HG02943 (cell line): ENCODE results near the gene PRKRA.
"Not testable (repeated sequence)": the region's sequence is repeated elsewhere in the genome, so short reads cannot be mapped to it uniquely, and the experiment has no call there.

Source experiments
- ATAC-seq: cut with Tn5 transposase; IDR thresholded peaks from one replicate; pipeline ENCODE4 v1.9.1; 2021; ENCODE audit warnings: mild to moderate bottlenecking, low read depth, moderate library complexity; ENCODE audit not compliant: unreplicated experiment

PRKRA gene

DNA sequence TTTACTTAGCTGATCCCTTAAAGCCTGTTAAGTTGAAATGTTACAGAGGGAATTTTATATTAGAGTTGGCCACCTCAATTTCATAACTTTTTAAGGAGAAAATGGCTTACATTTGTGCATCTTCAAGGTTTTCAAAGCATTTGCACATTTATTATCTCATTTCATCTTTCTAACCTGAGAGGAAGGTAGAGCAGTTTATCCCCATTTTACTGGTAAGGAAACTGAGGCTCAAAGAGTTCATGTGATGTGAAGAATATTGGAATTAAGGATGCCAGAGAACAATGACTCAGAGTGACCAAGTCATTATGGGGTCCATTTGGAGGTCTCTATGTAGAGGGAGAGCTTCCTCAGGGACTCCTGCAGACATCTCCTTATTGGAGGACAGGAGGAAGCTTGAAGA lies 35.0 kb downstream of the PRKRA start:
- no peak for ATAC-seq

DNA sequence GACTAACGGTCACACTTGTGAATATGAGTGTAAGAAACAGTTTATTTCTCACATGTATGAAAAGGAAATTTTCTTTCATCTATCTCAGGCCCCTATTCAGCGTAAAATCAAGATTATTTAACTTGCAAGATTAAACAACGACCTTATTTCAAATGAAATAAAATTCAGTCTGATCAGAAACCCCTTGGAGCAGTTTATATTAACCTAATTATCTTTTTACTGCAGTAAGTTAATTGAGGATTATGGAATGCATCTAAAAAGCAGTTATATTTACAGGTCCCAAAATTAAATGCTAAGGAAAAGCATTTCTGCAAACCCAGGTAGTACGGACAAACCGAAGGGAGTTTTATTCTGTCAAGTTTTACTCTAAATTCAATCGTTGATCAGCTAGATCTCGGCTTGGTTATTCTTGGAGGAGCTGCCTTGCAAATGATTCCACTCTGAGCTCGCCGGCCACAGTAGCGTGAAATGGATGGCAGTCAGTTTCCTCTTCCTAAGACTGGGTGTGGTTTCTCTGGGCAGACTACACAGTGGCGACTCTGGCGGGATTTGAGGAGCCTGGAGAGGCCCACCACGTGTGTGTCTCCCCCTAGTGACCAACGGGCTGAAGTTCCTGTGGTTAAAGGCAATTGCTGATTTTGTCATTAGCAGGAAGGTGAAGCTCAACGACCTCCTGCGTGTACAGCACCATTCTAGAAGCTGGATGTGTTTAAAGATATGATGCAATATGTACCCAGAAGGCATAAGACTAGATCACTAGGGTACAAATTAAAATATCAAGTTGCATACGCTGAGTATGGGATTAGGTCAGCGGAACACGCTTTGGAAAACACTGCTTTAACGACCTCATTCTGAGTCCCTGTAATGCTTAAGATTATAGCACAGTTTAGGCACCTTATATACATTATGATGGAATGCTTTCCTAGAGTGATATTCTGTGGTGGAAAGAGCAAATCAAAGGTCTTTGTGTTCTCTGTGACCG lies 36.4 kb downstream of the PRKRA start:
- ATAC-seq = peak; percentile 82

DNA sequence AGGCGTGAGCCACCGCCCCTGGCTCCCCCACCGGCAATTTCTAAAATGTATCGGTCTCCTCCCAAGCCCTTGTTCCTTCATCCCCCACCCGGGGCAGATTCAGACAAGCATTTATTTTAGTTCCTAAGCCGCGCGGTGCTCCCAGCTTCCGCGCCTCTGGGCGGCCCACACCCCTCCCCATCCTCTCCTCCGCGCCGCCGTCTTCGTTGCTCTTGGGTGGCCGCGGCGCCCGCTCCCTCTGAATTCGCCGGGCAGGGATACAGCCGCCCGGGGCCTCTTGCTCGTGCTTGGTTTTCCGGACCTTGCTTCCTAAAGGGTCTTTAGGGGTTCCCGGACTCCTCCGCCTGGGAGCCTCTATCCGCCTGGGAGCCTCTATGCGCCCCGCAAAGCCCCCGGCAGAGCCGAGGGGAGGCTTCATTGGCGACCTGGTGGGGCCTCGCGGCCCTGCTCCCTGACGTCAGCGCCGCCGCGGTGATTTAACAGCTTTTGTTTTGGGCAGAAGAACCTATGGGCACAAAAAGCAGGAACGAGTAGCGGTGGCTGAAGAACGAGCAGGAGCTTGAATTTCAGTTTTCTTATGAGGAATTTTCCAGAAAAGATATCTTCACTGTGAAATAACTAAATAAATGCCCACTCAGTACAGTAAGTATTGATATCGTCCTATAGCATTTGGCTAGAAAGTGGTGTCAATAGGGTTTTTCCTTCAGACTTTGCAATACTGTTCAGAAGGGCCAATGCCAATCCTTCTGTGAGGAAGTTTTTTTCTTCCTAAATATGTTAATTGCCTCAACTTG lies 37.3 kb downstream of the PRKRA start:
- peak; percentile 72 for ATAC-seq

DNA sequence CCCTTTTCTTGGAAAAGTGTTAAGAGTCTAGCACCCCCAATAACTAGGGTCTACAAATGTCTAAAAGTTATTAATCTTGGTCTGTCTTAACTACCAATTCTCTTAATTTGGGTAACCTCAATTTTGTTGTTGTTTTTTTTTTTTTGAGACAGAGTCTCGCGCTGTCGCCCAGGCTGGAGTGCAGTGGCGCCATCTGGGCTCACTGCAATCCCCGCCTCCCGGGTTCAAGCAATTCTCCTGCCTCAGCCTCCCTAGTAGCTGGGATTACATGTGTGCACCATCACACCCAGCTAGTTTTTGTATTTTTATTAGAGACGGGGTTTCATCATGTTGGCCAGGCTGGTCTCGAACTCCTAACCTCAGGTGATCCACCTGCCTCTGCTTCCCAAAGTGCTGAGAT lies 38.5 kb downstream of the PRKRA start:
- not testable (repeated sequence) for ATAC-seq

DNA sequence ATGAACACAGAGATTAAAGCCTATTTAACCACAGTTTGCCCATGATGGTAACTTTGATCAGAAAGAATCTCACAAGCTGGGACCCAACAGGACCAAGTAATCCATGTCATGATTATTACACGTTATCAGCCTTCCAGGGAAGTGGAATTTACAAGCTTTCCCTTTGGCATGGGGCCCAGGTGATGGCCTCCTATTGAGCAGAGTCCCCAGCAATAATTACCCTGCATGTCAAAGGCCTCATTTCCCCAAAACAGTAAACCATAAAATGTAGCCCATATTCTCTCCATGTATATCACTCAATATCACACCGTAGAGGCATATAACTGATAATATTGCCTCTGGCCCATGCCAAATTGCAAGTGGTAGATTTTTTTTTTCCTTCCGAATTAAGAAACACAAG lies 38.9 kb downstream of the PRKRA start:
- no peak for ATAC-seq

DNA sequence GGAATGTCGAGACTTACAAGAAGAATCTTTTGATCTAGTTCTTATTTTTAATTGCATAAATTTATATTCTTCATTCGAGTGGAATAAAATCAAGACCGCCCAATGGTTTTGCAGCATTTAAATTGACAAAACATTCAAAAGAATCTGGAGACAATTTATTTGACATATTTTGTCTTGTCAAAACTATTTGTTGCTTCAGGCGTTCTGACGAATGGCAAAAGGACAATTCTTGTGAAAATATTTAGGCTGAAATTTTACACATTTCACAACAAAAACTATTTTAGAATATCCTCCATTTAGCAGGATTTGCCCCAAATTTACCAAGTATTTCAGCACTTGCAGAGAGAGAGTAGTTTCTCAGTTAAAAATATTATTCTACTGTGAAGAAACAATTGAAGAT lies 41.7 kb downstream of the PRKRA start:
- no peak for ATAC-seq

DNA sequence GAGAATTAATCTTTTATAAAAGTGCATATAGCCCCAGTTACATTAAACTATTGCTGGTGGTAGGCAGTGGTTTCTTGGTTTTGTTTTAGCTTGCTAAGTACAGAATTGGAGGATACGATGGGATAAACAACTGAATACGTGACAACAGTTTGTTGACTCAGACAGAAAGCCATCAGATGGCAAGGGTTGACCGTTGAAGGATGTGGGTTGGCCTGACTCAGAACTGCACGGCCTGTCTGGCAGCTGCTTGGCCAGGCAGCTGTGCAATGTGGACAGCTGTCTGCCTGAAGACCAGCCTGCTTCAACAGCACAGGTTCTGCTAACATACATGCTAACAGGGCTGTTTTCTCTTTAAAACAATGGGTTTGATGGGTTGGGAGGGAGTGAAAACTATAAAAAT lies 46.6 kb downstream of the PRKRA start:
- peak; percentile 100 for ATAC-seq

DNA sequence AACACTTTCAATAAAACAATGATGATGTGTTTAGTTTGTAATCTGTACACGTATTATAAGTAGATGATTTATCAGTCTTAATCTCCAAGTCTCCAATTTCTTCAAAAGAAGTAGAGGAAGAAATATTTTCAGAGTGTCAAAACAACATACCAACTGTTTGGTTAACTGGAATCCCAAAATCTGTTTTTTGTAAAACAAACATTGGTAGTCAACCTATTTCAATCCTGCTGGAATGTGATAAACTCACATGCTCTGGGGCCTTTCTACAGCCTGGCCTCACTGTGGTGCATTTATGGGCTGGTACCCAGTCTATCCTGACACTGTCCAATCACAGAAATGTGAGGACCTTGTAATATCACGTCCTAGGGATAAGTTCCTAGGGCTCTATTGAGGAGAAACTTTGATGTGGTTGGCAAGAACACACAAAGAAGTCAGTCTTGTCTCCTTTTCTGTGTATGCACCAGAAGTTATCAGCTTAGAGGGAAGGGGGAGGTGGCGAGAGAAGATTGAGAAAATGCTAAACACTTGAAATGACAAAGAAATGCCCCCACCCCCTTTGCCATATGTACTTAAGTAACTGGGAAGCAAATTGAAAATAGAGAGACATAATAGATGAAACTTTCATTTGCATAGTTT lies 47.2 kb downstream of the PRKRA start:
- peak; percentile 36 for ATAC-seq

DNA sequence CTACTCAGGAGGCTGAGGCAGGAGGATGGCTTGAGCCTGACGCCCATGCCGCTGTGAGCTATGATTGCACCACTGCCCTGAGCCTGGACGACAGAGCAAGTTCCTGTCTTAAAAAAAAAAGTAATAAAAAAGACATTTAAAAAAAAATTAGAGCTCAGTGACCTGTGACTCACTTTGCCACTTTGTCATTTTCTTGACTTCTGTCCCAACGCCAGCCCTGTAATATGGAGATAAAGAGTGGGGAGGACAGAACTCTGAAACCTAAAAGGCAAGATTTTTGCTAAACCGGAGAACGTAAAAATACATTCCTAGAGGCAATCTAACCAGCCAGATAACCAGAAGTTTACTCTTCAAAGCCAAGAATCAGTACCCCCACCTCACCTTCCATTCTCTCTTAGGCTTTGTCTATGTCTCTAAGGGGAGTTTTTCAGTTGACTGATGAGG lies 49.0 kb downstream of the PRKRA start:
- no peak for ATAC-seq

DNA sequence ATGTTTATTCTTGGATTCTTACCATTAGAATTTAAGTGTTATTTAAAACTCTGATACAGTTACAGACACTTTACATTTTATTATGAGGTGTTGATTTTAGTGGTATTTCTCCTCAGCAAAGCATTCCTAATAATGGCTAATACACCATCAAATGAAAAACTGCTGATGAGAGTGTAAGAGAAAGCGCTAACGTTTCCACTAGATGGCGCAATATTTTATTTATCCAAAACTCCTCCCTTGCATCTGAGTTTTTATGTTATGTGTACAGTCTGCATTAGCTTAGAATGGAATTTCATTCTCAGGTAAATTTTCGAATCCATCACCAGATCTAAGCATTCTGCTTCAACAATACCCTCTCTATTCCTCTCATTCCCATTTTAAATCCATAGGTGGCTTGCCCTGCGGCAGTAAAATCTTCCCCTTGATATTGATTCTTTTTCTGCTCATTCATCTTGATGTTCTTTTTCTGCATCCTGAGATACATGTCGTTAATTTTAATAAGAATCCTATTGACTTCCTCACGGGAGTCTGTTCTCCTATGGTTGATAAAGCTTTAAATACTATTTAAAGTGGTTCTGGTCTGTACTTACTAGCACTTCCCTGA lies 53.9 kb downstream of the PRKRA start:
- peak; percentile 74 for ATAC-seq

DNA sequence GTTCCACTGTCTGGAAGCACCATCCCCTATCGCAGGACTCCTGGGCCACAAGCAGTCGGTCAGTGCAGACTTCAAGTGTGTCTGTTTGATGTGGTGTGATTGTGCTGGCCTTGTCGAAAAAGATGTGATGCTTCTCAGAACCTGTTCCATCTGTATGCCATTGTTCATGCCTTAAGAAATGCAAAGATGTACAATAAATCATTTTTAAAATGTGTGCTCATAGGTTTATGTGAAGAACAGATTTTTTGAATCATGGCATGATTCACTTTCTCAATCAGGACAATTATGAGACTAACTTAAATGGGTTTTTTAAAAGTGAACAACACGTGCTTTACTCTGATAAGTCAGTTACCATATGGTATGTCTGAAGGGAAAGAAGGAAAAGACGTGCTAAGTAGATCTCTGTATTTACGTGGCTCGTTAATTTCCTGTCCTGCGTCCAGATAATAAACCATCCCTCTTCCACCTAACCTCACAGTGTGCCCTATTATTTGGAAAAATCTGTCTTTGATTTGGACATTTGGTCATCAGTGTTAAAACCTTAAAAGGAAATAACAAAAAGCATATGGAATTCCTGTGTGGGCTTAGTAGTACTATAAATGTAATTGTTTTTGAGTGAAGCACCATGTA lies 54.9 kb downstream of the PRKRA start:
- ATAC-seq = no peak

DNA sequence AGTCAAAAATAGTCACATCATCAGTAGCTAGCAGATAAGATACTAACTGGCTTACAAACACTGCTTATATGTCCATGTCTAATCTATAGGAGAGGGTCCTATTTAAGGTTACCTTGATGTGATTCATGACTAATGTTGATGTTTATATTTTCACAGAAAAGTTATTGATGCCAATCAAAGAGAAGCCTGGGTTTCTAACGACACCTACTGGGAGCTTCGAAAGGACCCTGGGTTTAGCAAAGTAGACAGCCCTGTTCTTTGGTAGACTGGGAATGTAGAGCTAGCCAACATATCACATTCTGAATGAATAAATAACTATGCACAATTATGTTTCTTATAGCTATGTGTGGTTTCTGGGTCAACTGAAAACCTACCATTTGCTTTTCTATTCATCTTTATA lies 55.7 kb downstream of the PRKRA start:
- no peak for ATAC-seq

DNA sequence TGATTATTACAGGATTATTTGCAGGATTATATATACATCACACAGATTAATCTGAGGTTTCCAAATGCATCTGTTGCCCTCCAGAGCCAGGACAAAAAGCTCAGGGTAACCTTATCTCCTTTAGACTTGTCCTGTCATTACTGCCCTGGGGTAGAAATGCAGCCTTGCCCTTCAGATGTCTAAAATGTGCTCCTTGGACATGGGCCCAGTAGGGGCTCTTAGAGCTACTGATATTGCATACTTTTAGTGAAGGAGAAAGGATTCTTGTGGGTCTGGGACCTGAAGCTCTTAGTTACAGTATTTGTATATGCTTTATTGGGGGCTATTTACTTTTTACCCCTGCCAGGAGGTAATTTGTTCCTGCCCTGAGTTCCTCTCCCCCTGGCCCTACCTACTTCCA lies 56.1 kb downstream of the PRKRA start:
- no peak for ATAC-seq

DNA sequence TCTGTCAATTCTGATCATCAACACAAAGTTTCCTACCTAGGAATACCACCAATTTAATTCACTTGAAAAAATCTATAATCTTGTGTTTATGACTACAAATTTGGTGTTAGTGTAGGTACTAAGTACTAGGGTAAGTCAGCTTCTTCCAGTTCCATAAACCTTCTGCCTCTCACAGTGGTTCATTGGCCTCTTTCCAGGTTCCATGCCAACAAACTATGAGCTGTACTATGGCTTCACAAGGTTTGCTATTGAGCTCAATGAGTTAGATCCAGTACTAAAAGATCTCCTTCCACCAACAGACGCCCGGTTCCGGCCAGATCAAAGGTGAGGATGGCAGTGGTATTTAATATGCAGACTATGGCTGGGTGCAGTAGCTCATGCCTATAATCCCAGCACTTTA lies 58.8 kb downstream of the PRKRA start:
- ATAC-seq = no peak

DNA sequence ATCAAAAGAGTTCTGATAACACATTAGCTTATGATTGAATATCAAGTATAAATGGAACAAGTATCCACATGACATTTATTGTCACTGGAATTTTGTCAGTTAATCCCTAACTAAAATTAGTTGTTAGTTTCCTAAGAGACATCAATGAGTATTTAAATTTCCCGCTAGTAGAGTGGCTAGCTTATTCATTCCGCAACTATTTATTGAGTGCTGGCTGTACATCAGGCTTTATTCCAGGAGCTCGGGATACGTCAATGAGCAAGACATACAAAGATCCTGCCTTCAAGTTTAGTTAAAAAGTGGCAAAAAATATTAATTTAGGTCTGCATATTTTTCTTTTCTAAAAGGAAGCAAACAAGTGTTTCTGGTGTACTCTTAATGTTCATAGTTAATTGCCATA lies 59.3 kb downstream of the PRKRA start:
- ATAC-seq = no peak

DNA sequence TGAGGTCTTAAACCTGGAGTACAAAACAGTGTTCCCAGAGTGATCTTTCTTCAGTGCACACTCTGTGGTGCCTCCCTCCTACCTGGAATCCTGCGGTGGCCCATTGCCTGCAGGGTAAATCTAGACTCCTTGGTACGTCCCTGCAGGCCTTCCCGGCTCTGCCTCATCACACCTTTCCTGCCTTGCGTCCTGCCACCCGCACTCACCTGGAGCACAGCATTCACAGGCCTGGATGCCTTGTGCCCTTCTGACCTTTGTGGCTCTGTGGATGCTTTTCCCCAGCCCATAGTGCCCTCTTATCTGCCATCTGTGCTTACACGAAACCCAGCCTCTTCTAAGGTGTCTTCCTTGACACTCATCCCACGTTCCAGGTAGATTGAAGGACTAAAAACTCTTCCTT lies 62.7 kb downstream of the PRKRA start:
- ATAC-seq = no peak

DNA sequence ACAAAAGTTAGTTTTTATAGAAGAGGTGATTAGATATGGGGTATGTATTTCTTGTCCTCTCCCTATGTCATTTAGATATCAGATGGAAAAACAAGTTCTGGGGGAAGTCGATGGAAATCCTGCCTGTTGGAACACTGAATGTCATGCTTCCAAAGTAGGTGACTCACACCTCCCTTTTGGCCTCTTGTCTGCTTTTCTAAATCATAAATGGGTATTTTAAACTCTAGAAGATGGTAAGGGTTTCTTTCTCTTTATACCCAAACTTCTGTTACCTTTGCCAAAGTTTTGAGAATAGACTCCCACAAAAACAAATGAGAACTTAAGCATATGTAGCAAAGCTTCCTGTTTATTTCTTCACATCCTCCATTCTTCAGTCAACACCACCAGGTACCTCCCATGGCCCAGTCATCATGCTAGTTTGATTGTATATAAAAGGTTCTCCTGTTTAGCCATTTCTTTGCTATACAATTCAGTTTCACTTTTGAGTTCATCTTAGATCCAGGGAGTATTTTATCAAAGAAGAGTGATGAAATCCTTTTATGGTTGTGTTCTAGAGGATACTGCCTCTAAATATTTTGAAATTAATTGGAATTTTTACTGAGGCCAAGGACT lies 63.9 kb downstream of the PRKRA start:
- ATAC-seq = no peak

DNA sequence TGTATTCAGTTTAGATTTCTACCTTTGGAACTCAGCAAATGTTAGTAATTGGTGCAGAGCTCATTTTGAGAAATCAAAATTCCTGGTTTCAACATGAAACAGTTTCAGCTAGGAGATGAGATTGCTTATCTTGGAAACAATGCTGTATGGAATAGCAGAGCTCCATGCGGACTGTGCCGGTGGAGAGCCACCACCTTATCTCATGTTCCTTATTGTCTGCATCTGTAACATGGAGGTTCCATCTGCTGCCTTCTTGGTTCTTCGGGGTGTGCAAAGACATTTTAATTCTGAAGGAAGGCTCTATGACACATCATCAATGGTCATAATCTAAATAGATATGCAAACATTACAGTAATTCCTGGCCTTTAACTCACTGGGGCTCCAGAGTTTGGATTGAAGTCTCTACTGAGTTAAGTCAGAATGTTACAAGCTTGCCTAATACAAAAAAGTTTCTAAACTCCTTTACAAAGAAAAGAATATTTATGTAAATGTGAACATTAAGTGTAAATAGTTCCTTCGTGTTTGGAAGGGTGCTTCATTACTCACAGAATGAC lies 65.3 kb downstream of the PRKRA start:
- no peak for ATAC-seq

DNA sequence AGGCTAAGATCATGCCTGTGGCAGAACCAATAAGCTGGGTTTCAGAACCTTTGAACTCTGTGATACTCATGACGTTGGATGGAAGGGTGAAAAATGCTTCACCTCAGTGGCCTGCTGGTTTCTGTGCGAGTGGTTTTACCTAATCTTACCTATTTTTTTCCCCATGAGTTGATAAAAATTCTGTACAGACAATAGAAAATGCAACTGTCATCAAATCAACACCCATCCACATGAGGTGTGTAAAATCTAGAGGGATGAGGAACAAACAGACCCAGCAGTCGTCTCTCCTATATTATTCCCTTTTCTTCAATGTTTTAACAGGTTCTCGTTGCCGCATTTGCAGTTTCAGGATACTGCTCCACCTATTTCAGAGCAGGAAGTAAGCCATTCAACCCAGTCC lies 67.3 kb downstream of the PRKRA start:
- ATAC-seq = no peak
